NCI-H146 treated with DMSO at 0.1 percent for 48 hours (cell line): ENCODE measurements around the gene SLC27A1.

Source experiments
- DNase-seq: peaks from one replicate; lab custom pipeline; 2025; ENCODE audit not compliant: unreplicated experiment; lab: John Stamatoyannopoulos, UW

The SLC27A1 gene

DNA sequence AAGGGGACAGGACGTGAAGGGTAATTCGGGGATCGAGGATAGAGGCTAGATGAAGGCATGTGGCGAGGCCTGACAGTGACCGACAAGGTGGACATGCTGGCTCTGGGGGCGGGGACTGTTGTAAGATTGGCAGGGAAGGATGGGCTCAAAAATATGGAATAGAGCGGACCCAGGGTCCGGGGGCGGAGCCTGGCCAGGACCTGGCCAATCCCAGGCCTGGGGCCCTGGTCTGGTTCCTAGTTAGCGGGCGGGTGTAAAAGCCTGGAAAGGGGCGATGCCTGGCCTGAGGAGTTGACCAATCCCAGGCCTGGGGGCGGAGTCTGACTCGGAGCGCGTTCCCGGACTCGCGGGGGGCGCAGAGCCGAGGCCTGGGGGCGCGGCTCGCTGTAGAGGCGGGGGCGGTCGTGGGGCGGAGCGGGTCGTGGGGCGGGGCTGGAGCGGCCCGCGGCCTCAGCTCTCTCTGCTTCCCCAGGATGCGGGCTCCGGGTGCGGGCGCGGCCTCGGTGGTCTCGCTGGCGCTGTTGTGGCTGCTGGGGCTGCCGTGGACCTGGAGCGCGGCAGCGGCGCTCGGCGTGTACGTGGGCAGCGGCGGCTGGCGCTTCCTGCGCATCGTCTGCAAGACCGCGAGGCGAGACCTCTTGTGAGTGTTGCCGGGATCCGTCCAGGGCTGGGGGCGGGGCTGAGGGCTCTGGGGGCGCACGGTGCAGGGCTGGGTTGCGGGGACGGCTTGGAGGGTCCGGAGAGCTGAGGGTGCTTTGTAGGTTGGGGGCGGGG, at the start of gene SLC27A1:
Gene SLC27A1 (plus strand): TSS at position 457 of the 774 bp plus-strand sequence. CDS start 17 bp downstream, at position 474.
- DNase-seq: peak; percentile 98

DNA sequence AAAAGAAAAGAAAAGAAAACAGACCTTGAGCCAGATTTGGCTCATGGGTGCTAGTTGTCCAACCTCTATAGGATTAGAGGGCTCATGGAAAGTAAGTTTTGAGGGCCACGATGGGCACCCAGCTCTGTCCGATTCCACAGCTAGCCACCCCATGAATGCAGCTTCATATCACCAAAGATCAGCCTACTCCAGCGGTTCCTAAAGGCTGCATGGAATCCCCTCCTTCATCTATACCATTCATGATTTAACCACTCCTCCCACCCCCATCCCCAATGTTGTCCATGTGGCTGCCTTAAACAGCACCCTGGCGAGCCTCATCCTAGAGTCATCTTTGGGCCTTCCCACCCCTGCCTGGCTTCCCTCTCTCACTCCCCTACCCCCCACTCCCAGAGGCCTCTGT, 48.4 kb upstream of the SLC27A1 start:
- DNase-seq: no peak

DNA sequence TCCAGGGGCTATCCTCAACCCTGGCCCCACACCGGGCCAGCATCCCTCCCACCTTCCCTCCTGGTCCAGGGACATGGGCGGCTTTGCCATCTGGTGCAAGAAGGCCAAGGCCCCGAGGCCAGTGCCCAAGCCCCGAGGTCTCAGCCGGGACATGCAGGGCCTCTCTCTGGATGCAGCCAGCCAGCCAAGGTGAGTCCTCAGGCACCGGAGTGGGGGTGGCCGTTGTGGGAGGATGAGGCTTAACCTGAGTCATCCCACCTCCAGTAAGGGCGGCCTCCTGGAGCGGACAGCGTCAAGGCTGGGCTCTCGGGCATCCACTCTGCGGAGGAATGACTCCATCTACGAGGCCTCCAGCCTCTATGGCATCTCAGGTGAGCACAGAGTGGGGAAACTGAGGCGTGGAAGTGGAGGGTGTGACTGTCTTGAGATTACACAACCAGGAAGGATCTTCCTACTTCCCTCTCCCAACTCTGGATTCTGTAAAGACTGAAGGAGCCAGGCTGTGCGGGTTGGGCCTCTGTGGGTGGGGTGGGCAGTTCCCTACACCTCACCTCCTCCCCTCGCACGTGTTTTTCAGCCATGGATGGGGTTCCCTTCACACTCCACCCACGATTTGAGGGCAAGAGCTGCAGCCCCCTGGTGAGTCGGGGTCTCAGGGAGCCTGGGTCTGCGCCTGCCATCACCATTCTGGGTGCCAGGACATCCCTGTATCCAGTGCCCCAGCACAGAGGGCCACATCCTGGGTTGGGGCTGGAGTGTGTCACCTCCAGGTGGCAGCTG, 46.7 kb upstream of the SLC27A1 start:
- DNase-seq: no peak

- DNase-seq: no peak
Observed at GRCh38 chr19:17424743-17425365, 45.5 kb upstream of the SLC27A1 start.

- DNase-seq: no peak
Observed at GRCh38 chr19:17429641-17430113, 40.6 kb upstream of the SLC27A1 start.

- DNase-seq: no peak
Observed at GRCh38 chr19:17431417-17431816, 38.9 kb upstream of the SLC27A1 start.

GRCh38 chr19:17435218-17435617, 35.1 kb upstream of the SLC27A1 start:
- no peak for DNase-seq

DNA sequence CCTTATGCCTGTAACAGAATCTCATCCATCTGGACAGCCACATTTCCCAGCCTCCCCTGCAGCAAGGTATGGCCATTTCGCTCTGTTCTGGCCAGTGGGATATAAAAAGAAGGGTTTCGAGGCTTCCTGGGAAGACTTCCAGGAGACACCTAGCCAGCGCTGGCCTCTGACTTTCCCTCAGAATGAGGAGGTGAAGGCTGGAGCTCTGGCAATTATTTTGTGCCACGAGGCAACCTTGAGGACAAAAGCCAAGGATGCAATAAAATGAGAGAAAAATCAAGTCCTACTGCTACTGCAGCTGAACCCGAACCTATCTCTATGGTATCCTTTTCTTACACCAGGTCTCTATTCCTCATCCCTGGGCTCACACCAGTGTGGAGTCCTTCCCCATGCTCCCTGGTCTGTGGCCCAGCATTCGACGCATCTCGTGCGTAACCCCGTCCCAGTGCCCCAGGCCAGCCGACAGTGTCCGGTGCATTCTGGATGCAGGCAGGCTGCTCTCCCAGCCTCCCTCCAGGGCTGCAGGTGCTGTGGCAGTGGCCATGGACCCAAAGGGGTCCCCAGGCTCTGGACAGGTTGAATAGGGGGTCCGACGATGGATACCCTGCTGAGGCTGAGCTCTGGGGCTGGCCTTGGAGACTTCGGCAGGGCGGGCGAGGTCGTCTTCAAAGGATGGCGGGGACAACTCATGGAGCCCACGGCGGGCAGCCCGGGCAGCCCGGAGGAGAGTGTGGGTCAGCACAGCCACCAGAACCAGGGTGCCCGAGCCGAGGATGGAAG, 34.0 kb upstream of the SLC27A1 start:
- DNase-seq: no peak

GRCh38 chr19:17436874-17437267, 33.5 kb upstream of the SLC27A1 start:
- DNase-seq: no peak

- no peak for DNase-seq
Observed at GRCh38 chr19:17441241-17442021, 28.9 kb upstream of the SLC27A1 start.

- no peak for DNase-seq
Observed at GRCh38 chr19:17445526-17446165, 24.7 kb upstream of the SLC27A1 start.

DNA sequence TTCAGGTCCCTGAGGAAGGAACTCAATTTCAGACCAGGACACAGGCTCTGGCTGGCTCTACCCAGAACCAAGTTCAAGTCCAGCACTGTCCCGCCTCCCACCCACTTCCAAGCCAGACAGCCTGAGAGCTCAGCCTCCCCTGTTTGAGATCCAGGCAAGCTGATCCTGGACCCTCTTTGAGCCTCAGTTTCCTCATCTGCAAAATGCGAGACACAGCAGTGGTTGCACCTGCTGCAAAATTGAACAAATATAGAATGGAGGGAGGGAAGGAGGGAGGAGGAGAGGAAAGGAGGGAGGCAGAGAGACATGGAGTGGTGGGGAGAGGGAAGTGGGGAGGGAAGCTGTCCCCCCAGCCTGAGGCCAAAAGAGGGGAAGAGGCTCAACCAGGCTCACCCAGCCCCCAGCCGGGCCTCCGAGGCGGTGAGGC, 22.6 kb upstream of the SLC27A1 start:
- DNase-seq: no peak

- no peak for DNase-seq
Observed at GRCh38 chr19:17448131-17448967, 22.0 kb upstream of the SLC27A1 start, which contains the start of gene TMEM221. Gene TMEM221 (minus strand): TSS chr19:17448668. CDS start chr19:17448462, 206 bp downstream.

- DNase-seq: no peak
Observed at GRCh38 chr19:17450264-17451075, 19.9 kb upstream of the SLC27A1 start.

DNA sequence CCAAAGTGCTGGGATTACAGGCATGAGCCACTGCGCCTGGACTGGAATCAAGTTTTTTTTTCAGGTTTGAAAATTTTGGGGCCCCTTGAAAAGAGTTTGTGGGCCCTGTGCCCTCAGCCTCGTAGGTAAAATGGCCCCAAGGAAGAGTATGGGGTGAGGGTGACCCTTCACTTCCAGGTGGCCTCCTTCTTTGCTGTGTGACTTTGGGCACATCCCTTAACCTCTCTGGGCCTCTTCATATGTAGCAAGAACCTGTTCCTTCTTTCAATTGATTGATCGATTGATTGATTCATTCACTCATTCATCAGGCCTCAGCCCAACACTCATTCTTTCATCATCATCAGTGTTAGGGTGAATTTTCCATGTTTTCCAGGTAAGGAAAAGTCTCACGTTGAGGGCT, 18.5 kb upstream of the SLC27A1 start:
- DNase-seq: no peak

DNA sequence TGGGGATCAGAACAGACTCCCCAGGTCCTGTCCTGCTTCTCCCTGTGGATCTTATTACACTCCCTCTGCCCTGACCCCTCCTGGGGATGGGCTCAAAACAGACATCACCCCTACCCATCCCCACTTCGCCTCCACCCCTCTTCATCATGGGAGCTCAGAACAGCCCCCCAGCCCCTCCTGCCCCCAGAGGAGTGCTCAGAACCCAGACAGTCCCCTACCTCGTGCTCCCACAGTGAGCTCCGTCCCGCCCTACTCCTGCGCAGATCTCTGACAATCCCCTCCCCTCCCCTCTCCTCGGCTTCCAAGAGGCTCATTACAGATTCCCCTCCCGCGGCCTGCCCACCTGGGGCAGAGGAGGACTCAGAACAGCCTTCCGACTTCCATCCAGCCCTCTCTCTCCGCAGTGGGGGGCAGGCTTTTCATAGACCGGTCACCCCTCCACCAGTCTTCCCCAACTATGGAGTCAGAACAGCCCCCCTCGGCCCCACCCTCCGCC, 15.7 kb upstream of the SLC27A1 start:
- DNase-seq: no peak

- no peak for DNase-seq
Observed at GRCh38 chr19:17455308-17456123, 14.8 kb upstream of the SLC27A1 start.
